ENCODE data around the gene POLD2. TPM values are rescaled to one million over a fixed set of nuclear protein-coding genes. Genes with fewer than 3 reads are reported as not detected.
A peak's percentile ranks its signal among the peaks of the same experiment; 100 is the strongest.

Gene POLD2
- total RNA-seq, 1 donor from 2014 or later, result 81.6 TPM

DNA sequence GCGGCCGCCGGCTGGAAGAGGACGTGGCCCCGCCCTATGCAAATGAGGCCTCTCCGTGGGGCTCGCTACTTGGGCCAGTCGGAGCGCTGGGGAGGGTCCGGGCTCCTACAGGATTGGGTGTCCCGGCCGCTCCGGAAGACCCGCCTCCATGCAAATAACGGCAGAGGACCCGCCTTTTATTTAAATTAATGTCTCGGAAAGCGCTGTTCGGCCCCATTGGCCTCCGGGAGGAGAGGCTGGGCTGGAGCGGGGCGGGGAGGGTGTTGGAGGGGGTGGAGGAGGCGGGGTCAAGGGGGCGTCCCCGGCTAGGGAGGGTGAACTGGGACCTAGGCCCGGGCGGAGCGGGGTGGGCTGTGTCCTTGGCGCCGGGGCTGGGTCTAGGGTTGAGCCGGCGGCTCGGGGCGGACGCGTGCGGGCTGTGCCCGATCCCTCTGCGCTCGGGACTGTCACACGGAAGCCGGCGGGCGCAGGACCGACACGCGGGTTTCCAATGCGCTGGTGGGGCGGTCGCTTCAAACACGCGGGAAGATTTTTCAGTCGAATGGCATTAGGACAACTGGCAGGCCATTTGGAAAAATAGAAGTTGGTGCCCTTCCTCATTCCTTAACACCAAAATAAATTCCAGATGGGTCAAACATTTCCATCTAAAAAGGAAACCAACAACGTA lies 40.7 kb downstream of the POLD2 start:
- DNase-seq (ENCODE audit: low spot score), result peak; percentile 99

DNA sequence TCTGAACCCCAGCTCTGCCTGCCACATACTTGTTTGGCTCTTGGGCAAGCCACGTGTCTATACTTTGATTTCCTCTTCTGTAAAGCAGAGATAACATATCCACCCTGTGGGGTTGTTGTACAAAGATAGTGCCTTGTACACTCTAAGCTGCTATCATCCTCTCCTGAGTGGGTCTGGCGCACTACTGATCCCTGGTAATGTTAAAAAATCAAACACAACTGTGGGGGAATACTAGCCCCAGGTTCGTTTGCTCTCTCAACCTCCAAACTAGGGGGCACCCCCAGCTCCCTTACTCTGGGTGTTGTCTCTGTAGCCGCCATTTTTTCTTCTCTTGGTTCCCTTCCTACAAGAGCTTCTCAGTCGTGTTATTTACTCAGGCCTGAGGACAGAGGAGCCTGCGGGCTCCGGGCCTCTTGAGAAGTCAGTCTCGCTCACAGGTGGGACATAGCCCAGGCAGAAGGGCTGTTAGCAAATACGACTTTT lies 42.0 kb downstream of the POLD2 start:
- DNase-seq (ENCODE audit: low spot score), result no peak

DNA sequence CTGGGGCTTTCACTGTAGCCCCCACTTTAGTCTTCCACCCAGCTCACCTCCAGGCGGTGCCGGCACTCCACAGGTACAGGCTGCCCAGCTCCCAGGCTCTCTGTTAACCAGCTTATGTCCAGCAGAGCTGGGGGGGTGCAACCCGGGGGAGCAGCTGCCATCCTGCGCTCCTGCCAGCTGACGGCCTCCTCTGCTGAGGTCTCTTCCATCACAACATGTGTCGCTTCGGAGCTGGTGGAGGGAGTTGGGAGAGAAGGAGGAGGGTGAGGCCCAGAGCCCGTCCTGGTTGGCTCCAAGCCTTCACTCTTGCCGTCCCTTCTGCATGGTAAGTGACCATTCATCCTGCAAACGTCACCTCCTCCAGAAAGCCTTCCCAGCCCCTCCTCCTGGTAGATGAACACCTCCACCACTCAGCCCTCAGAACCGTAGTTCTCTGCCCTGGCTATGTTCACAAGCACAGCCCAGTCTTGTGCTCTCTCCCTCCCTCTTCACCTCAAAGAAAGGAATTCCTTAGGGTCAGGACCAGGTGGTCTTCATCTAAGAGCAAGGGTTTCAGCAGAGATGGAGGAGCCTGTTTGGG lies 42.6 kb downstream of the POLD2 start:
- DNase-seq (ENCODE audit: low spot score), result no peak

DNA sequence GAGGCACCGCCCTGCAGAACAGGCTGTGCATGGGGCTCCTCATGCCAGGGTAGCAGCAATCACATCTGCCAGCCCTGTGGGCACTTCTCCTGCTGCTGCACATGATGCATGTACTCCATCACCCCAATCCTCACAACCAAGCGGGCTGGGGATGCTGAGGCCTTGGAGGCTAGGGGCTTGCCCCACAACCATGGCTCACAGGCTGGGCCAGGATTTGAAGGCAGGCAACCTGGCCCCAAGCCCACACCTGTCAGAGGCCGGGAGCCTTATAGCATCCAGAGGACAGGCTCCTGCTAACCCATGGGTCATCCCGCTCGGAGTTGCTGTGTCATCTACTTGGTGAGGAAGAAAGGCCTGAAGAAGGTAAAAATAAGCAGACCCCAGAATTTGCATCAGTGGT lies 43.2 kb downstream of the POLD2 start:
- DNase-seq (ENCODE audit: low spot score), result no peak

DNA sequence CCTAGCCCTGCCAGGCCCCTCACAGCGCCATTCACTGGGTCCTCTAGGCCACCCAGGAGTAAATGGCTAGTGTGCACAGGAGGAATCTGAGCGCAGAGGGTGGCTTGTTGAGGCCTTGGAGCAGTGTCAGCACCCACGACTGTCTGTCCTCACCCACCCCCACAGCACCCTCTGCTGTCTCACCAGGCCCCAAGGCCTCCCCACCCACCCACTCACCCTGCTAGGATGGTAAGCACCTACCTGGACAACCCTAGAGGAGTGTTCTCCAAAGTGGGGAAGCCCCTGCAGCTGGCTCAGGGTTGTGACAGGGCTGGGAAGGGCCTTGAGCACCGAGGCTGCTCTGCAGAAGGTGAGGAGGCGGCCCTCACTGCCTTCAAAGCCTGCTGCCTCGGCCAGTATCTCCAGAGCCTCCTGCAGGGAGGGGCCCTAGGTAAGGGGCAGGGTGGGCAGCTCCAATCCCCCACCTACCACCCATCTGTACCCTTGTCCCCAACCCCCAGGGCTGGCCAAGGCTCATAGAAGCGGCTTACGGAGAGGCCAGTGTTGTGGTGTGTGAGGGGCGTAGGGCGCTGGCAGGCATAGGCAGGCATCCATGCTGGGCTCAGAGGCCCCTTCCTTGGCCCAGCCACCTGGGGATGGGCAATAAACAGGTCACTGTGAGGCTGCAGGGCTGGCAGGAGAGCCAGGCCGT lies 43.9 kb downstream of the POLD2 start:
- DNase-seq (ENCODE audit: low spot score), result no peak

DNA sequence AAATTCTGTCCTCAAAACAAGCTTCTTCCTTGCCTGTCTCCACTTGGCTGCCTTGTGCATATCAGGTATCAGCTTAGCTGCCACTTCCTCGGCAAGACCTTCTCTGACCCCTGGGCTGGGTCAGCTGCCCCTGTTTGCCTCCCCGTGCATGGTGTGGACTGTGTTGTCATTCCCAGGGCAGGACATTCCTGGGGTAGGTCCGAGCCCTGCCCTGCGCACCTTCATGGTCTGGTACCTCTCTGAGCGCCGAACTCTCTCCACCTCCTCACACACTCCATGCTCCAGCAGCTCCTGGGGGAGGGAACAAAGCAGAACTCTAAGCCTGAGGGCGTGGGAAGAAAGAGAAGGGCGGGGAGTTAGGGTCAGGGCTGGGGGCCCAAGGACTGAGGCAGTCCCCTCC lies 44.8 kb downstream of the POLD2 start:
- DNase-seq (ENCODE audit: low spot score), result no peak

DNA sequence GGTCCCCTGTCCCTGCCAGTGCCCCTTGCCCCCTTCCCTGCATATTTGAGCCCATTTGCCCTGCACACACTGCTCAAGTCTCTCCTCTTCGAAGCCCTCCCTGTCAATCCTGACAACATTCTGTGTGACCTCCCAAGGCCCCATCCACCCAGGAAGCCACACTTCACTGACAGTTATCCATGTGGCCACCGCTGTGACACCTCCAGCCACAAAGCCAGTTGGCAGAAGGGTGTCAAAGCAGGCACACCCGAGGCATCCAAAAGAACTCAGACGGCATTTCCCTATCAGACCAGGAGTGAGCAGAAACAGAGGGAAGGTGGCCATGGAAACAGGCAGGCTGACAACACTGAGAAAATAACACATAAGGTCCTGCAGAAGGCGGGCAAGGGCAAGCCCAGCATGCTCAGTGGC lies 45.7 kb downstream of the POLD2 start:
- no peak for DNase-seq (ENCODE audit: low spot score)

DNA sequence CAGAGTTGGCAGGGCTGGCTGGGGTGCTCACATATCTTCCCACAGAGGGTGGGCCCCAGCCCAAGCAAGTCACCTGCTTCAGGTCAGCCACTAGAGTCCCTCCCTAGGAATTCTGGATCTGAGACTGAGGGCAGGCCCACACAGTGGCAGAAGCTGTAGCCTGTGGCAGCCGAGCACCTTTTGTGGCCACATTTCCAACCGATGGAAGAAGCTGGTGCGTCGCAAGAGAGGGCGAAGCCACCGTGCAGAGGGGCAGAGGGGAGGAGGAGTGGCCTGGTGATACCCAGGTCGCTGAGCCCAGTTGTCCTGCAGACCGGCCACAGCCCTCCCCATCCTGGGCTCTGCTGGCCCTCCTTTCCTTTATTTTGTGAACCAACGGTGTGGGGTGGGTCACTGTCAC lies 46.3 kb downstream of the POLD2 start:
- no peak for DNase-seq (ENCODE audit: low spot score)

DNA sequence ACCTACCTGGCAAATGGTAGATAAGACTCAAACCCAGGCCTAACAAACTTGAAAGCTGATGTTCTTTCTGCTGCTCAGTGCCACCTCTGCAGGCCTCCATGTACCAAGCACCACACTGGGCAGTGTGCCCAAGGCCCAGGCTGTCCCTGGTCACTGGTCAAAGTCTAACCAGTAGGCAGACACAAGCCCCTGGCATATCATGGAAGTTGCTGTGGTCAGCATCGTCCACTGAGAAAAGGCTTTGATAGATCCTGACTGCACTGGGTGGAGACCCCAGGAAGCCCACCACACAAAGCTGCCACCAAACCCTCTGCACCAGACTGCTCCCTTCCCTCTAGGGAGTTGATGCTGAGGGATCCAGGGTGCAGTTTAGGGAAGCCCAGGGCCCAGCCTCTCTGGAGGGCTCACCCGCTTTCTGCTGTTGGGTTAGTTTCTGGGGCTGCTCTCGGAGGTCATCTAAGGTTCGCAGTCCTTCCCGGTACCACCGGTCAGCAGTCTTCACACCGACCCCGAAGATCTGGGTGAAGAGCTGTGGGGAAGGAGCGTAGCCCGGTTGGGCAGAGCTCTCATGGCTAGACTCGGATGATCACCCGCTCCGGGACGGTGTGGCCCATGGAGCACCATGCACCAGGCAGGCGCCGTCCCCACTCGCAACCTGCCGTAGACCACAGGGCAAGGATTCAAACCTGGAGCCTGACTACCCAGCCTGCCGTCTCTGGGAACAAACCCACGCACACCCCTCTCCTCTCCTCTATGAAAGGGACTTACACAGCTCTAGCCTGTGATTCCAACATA lies 47.0 kb downstream of the POLD2 start:
- DNase-seq (ENCODE audit: low spot score), result peak; percentile 85

DNA sequence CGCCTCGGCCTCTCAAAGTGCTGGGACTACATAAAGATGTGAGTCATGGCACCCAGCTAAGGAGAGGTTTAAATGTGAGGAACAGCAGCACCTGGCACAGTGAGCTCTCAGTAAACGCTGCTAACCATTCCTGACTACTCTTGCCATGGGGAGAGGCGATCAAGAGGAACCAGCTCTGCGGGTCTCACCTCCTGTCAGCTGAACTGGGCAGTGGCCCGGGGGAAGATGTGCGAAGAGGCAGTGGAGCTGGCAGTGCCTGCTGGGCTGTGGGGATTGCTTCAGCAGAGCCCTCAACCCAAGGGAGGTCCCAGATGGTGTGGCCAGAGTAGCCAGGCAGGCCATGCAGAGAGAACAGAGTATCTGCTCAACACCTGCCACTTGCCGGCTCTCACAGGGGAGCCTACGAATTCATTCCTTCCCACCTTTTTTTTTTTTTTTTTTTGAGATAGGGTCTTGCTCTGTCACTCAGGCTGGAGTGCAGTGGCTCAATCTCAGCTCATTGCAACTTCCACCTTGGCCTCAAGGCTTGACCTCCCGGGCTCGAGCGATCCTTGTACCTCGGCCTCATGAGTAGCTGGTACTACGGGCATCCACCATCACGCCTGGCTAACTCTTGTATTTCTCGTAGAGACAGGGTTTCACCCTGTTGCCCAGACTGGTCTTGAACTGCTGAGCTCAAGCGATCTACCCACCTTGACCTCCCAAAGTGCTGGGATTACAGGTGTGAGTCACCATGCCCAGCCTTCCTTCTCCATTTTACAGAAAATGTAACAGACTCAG lies 47.9 kb downstream of the POLD2 start:
- no peak for DNase-seq (ENCODE audit: low spot score)

DNA sequence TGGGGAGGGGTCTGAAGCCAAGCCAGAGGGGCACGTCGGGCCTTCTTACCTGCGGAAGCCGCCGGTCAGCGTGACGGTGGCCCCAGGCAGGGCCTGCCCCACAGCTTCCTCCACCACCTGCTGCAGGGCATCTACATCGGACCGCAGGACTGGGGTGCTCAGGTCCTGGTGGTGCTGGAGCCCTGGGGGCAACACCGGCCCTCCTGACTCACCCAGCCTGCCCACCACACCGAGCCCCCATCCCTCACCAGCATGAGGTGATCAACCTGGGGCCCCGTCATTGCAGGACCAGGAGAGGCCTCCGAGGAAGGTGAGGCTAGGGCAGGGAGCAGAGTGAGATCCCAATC lies 49.0 kb downstream of the POLD2 start:
- no peak for DNase-seq (ENCODE audit: low spot score)

DNA sequence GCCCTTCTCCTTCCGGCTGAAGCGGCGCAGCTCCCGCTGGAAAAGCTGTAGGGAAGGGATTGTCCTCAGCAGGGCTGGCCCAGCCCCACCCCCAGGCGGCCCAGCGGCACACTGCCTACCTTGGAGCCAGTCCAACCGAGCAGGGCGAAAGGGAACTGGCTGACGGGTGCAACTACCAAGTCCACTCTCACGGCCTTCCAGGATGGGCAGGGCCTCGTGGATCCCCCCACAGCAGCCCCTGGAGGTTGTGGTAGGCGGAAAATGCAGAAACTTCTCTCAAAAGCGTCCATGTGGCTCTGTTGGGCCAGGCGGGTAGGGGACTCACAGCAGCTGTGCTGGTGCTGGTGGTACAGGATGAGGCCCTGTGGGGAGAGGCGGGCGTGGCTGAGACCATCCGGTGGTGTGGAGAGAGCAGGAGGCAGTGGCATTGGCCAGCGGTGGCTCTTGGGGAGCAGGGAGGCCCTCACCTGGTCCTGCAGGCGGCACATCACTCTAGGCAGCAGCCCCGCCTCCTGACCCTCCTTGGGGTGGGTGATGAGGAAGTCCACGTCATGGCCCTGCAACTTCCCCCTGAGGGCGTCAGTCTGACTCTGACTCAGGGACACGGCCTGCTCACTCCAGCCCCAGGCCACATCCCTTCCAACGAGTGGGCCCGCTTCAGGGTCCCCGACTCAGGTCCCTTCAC lies 49.5 kb downstream of the POLD2 start:
- DNase-seq (ENCODE audit: low spot score), result peak; percentile 86

DNA sequence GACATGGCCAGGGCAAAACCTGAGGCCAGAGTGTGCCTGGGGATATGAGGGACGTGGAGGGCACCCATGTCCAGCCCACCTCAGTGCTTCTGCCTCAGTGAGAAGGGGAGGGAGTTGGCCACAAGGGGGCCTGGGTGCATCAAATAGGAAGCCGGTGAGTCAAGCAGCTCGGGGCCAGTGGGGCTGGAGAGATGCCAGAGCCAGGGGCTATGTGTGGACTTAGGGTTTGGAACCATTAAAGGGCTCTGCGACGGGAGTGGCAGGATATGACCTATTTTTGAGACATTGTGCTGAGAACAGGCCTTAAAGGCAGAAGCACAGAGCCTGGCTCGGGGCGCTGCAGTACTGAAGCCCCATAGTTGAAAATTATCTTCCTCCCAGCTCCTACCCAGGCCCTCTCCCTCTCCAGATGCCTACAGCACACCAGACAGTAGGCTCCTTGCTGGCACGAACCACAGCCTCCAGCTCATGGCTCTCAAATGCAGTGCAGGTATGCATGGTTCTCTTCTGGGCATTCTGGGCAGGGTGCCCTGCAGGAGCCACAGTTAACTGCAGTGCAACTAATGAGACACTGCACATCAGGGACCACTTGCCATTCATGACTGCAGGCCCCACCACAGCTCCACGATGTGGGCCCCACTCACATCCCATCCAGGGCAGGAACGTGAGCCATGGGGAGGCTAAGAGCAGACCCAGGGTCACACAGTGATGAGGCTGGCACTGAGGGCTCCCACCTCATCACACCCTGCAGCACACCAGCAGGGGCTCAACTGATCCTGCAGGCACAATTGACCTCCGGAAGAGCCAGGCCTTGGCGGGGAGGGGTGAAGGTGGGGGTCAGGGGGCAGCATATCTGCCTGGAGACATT lies 50.8 kb downstream of the POLD2 start:
- DNase-seq (ENCODE audit: low spot score), result peak; percentile 67

DNA sequence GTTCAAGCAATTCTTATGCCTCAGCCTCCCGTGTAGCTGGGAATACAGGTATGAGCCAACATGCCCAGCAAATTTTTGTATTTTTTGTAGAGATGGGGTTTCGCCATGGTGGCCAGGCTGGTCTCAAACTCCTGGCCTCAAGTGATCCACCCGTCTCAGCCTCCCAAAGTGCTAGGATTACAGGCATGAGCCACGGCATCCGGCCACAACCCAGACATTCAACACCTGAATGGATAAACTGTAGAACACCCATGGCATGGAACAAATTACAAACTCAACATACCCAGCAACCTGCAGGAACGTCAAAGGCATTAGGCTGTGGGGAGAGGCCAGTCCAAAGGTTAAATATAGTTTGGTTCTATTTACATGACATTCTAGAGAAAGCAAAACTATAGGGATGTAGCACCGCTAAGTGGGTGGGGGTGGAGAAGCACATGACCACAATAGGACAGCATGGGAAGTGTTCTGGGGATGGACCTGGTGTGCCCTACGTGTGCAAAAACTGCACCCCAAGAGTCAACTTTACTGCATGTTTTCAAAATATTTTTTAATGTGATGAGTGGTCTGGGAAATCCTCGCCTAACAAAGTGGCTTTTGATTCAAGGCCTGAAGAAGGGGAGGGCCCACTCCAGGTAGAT lies 51.5 kb downstream of the POLD2 start:
- no peak for DNase-seq (ENCODE audit: low spot score)

DNA sequence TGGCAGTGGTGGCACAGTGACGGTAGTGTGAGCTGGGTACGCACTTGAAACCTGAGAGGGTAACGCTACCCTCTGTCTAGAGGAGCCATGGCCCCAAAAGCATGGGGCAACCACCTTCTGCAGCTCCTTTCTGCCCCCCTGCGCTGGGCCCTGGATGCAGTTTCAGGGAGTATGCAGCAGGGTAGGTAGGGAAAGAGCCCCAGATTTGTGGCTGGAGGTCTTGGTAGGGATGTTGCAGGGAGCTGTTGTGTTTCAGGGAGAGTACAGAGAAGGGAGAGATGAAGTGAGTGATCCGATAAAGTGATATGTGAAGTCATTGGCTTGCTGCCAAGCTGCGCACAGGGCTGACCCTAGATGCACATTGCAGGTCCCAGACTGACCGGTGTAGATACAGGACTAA lies 55.3 kb downstream of the POLD2 start:
- no peak for DNase-seq (ENCODE audit: low spot score)

DNA sequence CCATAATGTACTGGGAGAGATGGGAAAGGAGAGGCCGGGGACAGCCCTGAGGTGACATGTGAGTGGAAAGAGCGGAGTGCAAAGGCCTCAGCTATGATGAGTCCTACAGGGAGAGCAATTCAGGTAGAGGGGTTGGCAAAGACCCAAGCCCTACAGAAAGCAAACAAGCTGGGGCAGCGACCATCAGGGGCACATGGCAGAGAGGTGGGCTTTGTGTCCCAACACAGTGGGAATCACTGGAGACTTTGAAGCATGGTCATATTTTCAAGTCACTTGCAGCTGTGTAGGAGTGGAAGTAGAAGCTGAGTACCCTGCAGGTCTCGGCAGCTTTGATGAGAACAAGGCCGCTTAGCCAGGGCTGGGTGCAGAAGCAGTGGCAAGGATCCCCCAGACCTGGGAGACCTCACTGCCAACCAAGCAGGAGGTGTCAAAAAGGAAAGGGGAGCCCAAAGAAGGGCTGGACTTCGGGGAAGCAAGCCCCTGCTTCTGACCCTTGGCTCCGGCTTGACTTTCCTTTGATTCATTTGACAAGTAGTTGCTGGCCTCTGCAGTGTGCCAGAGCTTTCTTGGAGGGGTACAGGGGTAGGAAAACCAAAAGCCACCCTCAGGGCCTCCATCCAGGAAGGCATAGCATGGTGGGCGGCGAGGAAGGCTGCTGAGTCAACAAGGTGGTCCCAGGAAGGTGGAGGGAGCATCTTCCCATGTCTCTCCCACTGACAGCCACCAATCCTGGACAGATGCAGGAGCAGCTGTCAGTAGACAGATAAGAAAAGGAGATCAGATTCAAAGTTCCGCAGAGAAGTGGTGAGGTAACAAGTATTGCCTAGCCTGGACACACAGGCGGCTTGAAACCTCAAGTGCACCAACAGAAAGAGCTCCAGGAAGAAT lies 56.0 kb downstream of the POLD2 start:
- no peak for DNase-seq (ENCODE audit: low spot score)

DNA sequence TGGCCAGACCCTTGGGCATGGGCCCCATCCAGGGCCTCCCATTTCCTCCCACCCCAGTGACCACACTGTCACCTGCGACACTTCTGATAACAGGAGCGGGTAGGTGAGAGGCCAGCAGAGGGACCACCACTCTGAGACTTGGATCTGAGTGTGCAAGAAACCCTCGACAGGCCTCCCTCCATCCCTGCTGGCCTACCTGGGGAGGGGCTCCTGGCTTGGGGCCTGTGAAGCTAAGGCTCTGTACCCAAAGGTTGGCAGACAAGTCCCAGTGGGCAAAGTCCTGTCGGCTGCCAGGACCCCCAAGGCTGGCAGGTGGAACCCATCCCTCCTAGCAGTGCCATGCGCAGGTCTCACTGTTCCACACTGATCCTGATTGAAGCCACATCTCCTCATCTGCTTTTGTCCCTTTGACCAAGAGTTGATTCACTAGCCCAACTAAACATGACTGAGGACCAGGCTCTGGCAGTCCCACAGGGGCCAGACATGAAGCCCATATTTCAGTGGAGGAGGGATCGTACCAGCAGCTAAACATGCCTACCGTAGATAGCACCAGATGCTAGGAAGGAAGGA lies 56.8 kb downstream of the POLD2 start:
- no peak for DNase-seq (ENCODE audit: low spot score)

DNA sequence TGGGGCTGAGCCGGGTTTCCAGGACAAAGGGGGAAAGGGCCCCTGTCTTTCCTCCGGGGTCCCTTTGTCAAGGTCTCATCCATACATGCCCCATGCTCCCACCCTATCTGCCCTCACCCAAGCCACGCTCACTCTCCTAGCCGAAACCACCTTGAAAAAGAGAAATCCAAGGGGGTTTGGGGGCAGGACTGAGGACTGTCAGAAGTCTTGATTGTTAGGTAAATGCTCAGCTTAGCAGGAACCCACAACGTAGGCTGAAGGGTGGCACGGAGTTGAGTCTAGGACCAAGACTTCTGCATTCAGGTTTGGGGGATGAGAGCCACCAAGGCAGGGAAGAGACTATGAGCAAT lies 57.3 kb downstream of the POLD2 start:
- no peak for DNase-seq (ENCODE audit: low spot score)
